Kidney tubule cell (primary cell): ENCODE measurements around the gene CLRN1.

Experiments used
- DNase-seq: peaks from one replicate; pipeline ENCODE4 v3.0.0-alpha.2; 2018; ENCODE audit warnings: low spot score

The CLRN1 gene

DNA sequence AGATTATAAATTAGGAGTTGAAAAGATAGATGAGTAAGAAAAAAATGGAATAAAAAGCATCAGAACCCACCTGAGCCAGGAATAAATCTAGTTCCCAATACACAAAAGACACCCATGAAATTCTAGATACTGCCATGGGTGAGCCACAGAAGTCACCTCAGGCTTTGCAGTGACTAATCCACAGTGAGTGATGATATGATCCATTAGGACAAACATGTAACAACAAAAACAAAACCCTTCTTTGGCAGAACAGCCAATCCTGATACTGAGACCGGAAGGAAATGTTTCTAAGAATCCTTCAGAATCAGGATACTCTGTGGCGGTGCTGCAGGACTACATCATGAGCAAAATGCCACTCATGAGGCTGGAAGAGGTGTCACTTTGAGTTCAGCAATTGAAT lies 52.3 kb downstream of the CLRN1 start:
- peak; percentile 1 for DNase-seq

DNA sequence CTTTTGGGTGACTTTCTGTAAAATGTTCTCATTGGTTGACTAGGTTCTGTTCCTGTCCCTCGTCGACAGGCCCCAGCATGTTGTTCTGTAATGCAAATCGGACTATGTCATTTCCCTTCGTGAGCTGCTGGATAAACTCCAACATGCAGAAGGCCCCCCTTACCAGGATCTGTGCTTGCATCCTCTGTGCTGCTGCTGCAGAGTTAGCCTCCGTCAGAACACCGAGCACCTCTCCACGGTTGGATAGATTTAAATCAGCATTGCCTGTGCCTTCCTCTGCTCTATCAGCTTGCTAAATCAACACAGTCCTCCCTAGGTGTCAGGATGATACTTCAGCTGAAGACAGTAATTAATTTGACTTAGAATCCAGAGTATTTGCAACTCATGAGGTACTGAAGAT lies 54.6 kb downstream of the CLRN1 start:
- no peak for DNase-seq

DNA sequence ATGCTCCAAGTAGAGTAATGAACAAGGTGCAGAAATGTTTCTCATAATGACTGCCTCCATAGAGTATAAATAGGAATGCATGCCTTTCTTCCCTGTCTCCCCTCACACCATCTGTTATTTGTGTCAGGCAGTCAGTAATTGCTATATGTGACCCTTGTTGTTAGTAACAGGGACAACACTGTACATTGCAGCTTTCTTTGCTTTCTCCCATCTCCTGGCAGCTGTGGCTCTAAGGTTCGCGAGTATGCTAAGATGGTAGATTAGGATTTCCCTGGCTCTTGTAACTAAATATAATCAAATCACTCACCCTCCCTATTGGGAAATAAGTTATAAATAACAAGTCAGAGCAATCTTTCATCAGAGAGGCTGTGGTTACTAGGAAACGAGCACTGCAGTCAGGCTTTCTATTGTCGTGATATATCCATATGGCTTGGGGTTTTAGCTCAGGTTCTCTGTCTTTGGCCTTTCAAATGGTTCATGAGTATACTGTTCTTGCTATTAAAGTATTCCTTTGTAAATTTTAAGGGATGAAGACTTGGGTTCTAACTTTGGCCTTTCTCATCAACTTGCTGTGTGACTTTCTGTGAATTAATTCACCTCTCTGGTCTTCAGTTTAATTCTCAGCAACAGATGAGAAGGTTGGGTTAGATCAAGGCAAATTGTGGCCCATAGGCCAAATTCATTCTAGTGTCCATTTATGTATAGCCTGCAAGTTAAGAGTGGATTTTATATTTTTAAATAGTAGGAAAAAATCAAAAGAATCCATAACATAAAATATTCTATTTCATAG lies 59.2 kb downstream of the CLRN1 start:
- no peak for DNase-seq

DNA sequence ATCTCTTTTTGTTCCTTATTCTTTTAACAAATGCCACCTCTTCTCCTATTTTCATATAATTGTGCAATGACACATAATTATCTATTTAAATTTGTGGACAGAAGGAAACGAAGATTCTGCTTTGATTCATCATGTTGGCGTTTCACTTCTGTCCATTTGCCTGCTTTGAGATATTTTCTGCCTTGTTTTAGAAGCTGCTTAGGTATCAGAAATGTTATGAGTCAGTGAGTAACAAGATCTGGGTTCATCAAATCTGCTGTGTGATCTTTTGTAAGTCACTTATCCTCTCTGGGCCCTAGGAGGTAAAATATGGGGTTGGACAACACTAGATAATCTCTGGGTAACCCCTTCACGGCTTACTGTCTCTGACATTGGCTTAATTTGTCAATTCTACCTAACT lies 60.0 kb downstream of the CLRN1 start:
- no peak for DNase-seq

DNA sequence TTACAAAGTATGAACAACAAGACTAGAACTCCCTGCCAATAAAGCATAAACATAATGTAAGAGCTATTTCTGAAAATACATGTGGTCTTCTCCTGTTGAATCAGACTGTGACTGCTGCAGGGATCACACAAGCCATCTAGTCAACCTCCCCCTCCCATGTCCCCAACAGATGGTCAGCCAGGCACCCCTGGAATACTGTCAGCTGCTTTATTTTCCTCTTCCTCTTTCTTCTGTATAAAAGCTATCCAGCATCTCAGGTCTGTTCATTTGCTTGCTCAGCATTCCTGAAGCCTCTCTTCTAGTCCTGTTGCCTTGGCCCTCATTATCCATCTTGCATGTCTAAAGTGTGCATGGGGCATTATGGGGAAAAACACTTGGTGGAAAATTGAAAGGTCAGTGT lies 60.8 kb downstream of the CLRN1 start:
- DNase-seq, result no peak

DNA sequence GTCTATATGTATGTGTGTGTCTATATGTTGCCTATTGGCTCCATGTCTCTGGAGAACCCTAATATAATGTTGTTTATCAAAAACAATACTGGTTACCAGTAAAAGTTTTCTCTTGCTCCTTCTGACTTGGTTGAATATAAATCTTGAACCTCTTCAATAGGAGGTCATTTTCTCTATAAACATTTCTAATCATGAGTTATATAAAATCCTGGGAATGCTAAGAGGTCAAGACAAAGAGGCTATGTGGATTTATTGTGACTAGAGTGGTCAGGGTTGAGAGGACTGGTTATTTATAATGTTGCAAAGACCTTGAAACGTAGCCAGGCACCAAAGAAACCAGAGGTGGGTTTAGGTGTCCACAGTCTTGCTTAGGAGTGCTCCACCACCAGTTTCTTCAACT lies 66.1 kb downstream of the CLRN1 start:
- no peak for DNase-seq

DNA sequence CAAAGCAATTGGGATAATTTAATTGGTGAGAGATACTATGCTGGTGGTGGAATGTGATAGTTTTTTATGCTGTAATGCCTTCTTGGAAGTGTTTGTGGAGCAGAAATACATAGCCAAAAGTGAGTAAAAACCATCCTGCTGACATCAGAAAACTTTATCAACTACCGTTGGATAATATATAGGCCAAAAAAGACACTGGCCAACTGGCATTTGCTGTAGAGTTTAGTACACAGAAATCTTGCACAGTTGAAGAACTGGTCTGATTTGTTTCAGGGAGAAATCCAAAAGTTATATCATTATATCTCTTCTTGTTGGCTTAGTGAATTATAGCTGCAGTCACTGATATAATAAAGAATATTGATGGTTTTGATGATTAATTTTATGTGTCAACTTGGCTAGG lies 66.8 kb downstream of the CLRN1 start:
- DNase-seq, result no peak

DNA sequence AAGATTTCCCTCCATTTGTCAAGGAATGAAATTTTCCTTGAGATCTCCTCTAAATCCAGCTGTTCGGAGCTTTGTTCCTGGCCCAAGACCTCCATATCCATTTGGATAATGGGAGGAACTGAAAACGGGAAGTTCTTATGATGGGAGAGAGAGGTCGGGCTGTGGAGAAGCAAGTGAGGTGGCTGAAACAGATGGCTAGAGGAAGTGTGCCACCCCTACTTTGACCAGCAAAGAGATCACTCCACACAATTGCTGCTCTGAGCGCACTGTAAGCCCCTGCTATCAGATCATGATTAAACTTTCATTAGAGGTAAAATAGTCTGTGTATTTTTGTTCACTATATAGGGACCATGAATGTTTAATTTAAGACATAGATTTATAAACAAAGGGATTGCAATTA lies 67.2 kb downstream of the CLRN1 start, which contains the start of gene MINDY4B:
MINDY4B (minus strand) TSS at position 101 of the 400 bp plus-strand sequence; CDS start at position 101, 0 bp downstream.
- no peak for DNase-seq

DNA sequence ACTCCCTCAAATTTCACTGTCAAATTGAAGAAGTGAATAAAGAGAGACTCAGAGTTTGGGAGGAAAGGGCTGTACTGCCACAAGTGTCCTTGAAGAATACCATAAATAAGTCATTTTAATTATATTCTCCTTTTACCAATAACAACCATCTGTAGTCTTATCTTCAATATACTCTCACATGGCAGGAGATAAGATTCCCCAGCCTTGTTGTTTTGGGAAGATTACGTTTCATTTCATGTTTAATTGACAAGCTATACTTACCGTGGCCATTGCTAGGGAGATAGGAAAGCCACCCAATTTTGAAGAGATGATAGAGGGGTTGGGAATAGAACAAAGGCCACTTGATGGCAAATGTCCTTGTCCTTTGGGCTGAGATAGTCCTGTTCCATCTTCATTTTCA lies 69.5 kb downstream of the CLRN1 start:
- no peak for DNase-seq

DNA sequence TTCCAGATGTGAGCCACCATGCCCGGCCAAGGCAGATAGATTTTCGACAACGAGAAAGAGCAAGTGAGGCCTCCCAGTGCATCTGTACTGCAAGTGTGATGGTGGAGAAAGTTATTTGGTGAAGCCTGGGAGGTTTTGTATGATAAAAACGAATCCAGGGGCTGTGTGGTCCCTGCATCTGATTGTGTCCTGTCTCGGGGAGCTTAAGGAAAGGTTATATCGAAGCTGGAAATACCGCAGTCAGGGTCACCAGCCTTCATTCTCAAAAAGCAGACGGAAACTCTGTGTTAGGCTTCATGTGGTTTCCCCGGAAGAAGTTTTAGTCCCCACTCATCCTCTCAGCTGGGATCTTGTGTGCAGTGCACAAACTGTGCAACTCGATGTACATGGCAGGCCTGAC lies 70.7 kb downstream of the CLRN1 start:
- no peak for DNase-seq

DNA sequence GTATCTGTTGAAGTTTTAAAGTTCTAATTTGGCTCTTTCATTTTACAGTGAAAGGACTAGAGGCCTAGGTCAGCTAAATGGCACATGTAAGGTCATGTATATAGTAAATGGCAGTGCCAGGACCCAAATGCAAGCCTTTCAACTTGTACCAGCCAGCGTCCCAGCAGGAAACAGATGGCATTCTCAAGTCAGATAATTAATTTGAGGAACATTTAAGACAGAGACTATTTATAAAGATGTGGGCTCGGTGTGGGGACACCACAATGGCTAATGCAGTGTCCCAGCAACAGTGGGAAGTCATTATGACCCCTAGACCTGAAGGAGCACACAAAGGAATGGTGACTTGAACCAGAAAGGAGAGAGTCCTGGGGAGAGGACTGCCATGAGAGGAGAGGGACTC lies 73.4 kb downstream of the CLRN1 start:
- no peak for DNase-seq

DNA sequence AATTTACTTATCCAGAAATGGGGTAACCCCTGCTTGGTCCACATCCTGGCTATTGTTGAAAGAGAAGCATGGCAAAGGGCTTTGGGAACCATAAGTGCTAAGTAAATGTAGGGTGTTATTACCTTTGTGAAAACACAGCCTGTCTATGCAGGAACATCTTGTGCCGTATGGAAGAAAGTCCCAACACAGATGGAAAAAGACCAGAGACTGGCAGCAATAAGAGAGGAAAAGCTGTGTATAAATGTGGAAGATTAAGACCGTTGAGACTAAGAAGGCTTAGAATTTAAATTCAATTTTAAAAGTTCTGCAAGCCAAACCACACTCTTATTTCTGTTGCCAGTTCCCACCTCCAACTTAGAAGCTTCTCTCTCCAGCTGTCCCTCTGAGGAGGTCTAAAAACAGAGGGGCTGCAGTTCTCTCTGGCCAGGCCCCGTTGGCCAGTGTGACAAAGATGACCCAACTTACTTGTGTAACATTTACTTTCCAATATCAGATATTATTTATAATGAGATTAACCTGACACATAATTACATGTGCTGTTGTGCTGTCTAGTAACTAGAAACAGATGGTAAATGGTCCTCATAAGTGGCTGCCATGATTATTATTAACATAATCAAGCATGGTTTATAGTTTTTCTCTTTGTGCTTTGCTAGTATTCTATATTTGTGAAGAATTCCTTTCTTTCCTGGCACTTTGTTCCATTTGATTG lies 74.3 kb downstream of the CLRN1 start:
- no peak for DNase-seq

DNA sequence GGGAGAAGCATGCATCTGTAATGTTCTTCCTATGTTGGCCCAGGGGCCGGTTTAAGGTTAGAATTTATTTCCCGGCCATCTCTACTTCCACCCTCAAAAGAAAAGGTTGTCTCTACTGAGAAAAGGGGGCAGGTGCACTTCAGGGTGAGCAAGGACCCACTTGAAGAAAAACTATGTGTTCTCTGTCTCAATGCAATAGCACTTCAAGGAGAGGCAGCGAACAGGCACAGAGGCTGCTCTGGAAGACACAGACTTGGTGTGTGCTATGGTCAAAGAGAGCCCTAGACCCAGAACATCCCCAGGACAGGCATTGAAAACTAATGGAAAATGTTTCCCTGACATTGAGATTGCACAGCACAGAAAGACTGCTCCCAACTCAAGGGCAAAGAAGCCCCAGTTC lies 74.9 kb downstream of the CLRN1 start:
- no peak for DNase-seq

DNA sequence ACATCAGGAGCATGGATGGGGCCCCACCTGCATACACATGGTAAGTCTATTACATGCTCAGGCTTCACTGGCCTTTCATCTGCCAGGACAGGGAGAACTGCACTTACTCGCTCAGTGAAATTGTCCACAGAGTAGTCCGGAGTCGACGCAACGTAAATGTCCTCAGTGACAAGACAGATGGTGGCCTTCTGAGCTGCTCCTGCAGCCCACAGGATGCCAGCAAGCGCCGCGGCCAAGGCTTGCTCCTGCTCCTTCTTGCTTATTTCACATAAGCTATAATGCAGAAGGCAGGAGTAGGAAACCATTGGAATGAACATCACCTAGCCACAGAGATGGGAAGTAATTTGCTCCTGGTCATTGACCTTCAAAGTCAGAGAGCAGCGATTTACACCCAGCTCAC lies 81.7 kb downstream of the CLRN1 start:
- no peak for DNase-seq

DNA sequence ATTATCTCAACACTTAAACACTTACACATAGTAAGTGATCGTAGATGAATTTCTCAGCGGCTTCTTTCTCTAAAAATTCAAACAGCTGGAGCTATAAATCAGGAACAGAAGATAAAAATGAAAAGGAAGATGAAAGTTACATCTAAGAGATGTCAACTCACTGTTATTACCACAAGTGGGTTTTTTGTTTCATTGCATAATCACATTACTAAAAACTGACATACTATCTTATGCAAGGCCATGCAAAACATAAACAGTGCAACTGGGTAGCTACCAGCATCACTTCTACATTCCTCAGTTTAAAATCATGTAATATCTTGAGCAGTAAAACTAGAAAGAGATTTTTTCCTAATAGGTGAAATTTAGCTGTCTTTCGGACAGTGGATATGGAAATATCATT lies 82.2 kb downstream of the CLRN1 start:
- DNase-seq, result no peak

DNA sequence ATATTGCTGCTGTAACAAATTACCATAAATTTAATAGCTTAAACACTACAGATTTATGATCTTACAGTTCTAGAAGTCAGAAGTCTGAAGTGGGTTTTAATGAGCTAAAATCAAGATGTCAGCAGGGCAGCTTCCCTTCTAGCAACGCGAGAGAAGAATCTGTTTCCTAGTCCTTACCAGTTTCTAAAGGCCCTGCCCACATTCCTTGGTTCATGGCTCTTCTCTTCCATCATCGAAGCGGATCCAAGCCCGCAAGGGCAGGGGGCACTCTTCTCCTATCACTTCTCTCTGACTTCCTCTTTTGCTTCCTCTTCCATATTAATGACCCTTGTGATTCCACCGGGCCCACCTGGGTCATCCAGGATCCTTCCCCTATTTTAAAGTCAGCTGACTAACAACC lies 83.4 kb downstream of the CLRN1 start:
- no peak for DNase-seq

DNA sequence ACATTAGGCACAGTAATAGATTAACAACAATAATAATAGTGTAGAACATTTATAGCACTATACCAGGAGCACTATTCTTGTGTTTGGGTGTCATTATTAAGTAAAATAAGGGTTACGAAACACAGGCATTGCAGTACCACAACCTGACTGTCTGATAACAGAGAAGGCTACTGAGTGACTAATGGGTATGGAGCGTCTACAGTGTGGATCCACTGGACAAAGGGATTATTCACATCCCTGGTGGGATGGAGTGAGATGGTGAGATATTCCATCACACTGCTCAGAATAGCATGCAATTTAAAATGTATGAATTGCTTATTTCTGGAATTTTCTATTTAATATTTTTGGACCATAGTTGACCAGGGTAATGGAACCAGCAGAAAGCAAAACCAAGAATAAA lies 85.5 kb downstream of the CLRN1 start:
- DNase-seq, result no peak

DNA sequence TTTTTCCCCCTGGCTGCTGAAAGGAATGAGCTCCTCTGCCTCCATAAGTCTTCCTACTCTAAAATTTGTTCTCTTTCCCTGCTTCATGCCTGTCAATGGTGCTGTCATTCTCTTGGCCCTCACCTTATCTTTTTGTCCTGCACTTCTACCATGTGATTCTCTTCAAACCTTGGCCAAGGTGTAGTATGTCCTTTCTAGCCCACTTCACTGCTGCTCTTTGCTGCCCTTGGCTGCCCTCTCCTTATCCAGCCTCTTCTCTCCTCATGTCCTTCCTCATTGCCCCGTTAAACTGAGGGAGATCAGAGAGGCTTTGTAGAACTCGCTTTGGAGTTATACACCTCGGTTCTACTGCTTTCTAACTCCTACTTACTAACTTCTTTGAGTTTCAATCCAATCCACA lies 87.0 kb downstream of the CLRN1 start:
- DNase-seq, result no peak

DNA sequence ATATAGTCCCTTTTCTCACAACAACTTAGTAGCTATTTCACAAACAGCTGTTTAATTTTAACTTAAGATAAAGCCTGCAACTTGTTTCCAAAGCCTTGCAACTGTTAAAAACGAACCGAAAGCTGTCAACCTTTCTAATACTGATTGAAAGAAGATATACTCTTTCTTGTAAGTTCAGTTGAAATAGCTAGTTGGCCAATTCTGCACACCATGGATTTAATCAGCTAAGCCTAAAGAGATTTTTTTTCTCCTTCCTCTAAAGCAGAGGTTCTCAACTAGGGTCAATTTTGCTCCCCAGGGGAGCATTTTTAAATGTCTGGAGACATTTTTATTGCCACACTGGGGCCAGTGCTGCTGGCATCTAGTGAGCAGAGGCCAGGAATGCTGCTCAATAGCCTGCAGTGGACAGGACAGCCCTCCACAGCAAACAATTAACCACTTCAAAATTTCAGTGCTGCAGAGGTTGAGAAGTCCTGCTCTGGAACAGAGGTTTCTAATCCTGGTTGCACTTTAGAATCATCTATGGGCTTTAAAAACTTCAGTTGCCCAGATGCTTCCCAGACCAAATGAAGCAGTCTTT lies 93.4 kb downstream of the CLRN1 start:
- DNase-seq, result no peak

DNA sequence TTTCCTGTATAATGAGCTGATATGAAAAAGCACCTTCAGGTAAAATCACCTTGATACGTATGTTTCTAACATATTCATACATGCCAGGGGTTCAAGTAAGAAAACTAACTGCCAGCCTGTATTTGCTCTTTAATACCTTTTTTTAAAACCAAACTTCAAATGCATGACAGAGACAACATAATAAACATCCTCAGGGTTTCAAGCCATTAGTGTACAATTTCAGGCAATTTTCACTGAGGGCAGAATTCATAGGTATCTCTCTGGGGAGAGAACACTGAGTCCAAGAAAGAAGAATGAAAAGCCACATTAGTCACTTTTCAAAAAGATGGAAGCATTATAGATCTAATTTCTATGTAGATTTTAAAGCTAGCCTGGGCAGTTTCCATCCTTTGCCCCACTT lies 94.2 kb downstream of the CLRN1 start:
- no peak for DNase-seq

DNA sequence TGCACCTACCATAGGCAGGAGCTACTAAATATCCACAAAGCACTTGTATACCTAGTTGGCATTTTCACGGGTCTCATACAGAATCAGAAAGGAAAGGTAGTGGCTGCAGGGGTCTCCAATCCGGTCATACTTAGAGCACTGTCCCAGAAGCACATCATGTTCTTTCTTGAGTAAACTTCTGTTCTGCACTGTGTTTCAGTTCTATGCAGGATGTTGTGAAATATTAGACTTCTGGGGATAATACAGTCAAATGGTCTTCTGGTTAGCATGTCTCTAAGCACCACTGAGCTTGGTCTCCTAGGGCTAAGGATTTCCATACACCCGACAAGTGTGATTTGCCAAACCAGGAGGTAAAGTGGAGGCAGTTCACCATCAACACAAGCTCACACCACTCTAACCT lies 95.2 kb downstream of the CLRN1 start:
- DNase-seq, result no peak

DNA sequence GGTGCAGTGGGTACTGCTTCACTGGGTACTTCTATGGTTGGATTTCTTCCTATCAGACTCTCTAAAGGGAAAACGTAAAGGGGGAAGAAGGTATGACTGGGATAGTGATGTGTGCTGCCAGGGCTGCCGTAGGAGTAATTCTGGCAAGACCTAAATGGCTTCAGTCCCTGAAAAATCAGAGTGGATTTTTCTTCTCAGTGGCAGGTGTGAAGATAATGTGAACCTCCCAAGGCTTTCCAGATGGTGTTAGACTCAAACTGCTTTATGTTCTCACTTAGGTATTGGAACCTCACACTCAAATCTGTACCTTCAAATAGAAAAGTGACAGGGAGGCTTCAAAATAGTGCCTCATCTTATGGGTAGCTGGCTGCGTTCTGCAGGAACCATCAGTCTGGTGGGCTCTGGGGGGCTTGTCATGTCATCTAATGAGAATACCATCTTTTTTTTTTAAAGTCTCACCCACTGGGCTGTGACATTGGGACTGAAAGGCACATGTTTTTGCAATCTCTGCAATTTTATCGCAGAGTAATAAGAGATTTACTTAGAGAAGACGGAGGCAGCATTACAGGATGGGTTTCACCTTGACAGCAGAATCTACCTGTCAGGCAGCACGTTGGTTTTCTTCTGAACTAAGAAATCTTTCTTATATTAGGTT lies 95.8 kb downstream of the CLRN1 start:
- no peak for DNase-seq
